GM18868 (cell line): ENCODE data around the gene LDB3.

Source experiments
- ATAC-seq: cut with Tn5 transposase; IDR thresholded peaks from one replicate; pipeline ENCODE4 v1.9.1; 2021; ENCODE audit warnings: mild to moderate bottlenecking, moderate library complexity; ENCODE audit not compliant: unreplicated experiment

Gene LDB3

DNA sequence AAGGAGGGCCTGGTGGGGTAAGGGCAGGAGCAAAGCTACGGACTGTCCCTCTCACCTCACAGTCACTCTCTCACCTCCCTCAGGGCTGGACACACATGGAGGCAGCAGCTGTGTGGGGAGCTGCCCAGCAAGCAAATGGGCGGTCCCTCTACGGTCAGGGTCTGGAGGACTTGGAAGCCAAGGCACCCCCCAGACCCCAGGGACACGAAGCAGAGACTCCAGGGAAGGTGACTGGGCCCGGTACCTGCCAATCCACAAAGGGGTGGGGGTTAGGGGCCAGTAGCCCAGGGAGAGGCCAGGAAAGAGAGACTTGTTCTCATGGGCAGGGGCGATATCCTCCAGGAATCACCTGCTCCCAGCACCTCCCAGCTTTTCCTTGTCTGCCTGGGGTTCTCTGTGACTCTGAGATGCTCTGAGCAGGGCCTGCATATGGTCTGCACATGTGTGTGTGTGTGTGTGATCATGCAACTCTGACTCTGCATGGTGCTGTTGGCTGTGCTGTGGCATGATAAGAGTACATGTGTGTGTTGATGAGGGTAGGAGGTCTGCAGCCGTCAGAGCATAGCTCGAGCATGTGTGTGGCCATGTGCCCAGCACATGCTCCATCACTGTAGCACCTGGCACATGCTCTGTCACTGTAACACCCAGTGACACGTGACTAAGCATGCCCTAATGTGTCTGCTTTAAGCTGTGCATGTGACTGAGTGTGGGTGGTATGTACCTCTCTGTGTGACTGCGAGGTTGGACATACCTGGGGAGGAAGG is 4.6 kb upstream of the LDB3 start:
- no peak for ATAC-seq

- no peak for ATAC-seq
Measured at GRCh38 chr10:86664341-86665217, 3.7 kb upstream of the LDB3 start.

DNA sequence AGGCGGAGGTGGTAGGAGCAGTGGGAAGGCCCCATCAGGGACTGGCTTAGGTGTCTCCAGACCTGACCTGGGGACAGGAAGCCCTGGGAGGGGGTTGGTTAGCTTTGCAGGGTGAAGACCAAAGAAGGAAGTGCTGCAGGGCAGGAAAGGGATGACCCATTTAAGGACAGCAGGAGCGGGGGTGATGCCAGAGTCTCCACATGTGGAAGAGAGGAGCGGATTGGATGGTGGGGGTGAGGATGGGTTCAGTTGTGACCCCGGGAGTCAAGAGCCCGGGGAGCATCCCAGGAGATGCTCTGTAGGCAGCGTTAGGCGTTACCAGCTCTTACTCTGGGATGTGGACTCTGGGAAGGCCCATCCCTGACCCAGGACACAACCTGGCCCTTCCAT is 3.1 kb upstream of the LDB3 start:
- no peak for ATAC-seq

GRCh38 chr10:86665868-86666267 is 2.4 kb upstream of the LDB3 start:
- no peak for ATAC-seq

DNA sequence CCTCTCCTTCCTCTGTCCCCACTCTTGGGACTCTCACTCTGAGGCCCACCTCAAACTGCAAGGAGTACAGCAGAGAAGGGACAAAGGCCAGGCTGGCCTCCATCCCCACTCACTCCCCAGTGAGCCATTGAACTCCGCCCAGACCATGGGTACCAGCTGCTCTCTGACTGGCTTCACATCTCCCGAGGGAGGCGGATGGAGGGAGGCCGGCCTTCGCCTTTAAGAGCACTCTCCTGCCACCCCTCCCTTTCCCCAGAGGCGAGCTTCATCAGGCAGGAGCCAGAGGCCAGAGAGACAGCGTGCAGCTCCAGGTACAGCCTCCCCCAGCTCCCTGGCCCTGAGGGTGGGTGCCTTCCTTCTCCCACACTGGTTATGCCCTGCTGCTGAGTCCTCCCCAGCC is 1.8 kb upstream of the LDB3 start:
- ATAC-seq, result no peak

DNA sequence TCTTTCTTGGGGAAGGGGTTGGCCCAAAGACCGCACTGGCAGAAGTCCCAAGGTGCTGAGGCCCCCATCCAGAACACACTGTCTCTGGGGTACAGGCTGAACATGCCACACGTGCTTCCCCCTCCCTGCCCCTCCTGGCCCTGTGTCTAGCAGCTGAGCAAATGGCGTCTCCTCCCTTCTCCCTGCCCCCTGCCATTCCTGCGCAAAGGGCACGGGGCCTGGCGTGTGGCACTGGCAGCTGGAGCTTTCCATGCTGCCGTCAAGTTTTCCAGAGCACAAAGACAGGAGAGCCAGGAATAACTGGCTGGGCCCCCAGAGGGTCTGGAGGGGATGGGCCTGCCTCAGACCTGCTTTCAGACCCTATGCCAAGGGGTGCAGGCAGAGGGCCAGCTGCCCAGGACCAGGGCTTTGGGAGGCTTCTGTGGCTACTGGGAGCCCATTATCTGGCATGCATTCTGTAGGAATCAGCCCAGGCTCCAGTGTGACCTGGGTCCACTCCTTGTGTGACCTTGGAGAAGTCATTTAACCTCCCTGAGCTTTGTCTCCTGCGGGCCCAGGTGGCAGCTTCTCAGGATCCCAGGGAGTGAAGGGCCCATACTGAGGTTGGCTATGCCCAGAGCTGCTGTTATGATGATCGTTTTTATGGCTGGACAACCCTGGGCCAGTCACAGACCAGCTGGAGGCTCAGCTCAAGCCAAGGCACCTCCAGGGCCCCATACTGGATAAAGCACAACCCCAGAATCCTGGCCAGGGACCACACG is 710 bp upstream of the LDB3 start:
- no peak for ATAC-seq

- no peak for ATAC-seq
Measured at GRCh38 chr10:86670290-86670811, 2.0 kb downstream of the LDB3 start.

GRCh38 chr10:86670876-86671275 is 2.6 kb downstream of the LDB3 start:
- ATAC-seq, result no peak

DNA sequence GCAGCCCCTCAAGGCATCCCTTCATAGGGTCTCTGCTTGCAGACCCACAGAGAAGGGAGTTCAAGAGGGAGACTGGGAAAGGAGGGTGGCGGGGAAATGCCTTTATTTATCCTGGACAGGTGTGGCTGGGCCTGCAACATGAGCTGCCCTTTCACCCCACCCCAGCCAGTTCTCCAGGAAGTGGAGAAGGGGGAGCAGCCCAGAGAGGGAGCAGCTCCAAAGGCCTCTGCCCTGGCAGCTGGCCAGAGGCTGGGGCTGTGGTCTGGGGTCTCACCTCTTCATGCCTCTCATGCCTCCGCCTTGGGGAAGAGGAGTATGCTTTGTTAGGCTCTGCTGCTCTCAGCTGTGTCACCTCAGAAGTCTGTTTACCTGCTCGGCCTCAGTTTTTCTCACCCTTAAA is 3.1 kb downstream of the LDB3 start:
- no peak for ATAC-seq

DNA sequence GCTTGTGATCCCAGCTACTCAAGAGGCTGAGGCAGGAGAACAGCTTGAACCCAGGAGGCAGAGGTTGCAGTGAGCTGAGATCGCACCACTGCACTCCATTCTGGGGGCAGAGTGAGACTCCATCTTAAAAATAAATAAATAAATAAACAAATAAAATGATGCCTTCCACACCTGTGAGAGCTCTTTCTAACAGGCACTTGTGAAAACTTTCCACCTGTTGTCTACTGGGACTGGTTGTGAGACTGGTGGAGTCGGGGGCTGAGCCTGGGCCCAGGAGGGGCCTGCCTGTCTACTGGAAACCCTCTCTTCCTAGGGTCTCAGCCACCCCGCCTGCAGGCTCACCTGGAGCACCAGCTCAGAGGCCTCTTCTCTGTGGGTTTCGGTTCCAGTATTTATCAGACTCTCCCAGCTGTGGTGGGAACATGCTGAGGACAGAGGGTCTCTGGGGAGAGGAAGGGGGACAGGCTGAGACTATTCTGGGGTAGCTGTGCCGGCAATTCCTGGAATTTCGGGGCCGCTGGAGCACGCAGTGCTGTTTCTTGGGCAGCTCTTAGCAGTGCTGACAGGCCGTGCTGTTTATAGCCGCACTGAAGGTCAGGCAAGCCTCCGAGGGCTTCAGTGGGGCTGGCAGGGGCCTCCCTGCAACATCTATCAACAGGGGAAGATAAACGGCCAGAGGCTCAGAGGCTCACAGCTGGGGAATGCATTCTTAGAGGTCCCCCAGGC is 3.8 kb downstream of the LDB3 start:
- ATAC-seq, result no peak

DNA sequence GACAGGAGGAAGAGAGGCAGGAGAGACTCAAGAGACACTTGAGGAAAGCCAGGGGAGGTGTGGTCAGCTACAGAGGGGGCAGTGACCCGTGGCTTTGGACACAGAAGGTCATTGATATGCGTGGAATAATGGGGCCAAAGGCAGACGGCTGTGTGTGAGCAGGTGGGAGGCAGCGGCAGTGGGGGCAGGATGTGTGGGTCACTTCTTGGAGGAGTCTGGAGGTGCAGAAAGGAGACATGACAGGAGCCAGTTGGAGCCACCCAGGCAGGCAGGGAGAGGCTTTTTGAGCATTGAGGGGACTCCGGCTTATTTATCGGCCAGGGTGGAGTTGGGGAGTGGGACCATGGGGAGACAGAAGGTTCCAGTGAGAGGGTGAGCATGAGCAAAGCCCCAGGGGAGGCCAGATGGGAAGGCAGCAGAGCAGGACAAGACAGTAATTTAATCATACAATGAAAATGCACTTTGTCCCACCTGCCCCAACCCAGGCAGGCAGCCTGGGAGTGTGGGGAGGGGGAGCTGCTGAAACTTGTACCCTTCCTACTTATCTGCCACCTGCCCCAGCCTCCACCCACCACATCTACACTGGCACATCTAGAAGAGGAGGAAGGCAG is 5.0 kb downstream of the LDB3 start:
- no peak for ATAC-seq

DNA sequence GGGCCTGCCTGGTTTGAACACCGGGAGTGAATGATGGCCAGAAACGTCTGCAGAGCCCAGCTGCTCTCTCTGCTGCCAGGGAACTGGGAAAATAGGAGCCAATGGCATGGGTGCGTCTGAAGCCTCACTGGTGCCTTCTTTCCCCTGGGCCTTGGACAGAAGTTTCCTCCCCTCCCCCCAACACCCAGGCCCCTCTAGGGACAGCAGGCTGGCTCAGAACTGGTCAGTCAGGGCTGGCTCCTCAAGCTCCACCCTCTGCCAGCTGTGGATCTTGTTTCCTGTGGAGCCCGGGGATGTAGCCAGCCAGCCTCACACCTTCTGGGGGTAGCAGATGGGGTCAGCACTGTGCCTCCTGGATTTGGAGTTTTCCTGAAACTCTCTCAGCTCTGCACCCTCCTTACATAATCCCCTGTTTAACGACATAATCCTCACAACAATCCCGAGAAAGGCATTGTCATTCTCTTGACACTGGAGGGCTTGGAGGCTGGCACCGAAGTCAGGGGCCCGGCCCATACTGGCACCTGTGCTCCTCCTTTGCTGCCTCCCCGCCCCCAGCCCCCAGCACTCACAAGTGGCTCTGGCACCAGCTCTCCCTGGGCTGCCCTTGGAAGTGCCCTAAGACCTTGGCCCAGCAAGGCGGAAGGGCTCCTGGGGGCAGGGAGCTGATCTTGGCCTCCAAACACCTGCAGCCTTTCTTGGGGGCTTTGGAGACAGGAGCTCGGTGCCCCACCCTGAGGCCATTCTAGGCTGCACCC is 5.7 kb downstream of the LDB3 start:
- no peak for ATAC-seq

DNA sequence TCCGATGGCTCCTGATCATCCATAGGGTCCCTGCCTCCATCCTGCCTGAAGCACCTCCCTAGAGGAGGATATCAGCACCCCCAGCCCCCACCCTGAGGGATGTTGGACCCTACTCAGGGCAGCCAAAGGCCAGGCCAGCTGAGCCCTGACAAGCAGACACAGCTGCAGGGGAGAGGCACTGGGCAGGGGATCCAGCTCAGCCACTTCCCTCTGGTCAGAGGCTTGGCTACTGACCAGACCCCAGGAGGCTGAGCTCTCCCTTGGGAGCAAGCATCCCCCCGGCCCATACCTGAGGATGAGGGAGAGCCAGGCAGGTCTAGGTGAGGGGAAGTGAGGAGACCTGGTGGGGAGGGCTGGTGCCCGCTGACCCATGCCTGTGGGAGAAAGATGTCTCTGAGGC is 6.6 kb downstream of the LDB3 start:
- no peak for ATAC-seq

DNA sequence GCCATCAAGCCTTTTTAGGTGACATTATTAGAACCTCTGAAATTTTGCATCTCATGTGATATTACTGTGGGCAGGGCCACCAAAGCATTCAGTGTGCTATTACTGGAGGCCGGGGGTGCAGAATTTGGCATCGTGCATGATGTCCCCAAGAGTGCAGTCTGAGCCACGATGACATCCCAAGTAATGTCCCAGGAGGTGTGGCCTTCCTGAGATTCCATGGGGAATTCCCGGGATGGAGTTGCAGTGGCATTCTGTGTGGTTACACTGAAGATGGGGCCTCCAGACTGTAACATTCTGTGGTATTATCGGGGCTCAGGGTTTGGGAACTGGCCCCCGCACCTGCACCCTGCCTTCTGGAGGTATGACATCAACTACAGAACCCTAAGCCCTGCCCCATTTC is 9.1 kb downstream of the LDB3 start:
- no peak for ATAC-seq

DNA sequence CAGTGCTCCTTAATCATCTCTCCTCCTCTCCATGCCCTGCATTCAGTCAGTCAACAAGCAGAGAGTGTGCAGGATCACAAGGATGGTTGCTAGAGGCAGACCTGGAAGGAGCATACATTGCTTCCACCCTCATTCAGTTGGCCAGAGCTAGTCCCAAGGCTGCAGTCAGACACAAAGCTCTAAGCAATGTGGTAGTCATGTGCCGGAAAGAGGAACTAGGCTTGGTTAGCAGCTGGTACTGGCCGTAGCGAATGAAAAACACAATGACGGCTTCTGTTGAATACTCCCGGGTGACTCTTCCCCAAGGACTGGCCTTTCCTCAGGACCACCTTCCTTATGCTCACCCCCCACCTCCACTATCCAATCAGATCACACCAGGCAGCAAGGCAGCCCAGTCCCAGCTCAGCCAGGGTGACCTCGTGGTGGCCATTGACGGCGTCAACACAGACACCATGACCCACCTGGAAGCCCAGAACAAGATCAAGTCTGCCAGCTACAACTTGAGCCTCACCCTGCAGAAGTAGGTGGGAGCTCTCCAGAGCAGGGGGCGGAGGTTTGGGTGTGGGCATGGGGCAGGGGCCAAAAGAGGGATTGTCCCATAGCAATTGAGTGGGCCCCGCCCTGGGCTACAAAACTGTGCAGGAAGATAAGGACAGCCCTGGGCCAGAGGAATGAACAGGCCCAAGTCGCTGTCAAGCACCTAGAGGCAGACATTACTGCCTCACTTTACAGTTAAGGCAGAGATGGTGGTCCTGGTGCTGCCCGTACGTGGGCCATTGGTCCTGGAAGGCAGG is 10.9 kb downstream of the LDB3 start:
- no peak for ATAC-seq

- ATAC-seq, result no peak
Measured at GRCh38 chr10:86681047-86681446, 12.7 kb downstream of the LDB3 start.

- ATAC-seq, result no peak
Measured at GRCh38 chr10:86681722-86682386, 13.5 kb downstream of the LDB3 start.

GRCh38 chr10:86682675-86683074 is 14.4 kb downstream of the LDB3 start:
- ATAC-seq, result no peak
